ENCODE results near the gene TGFBR2.

The TGFBR2 gene

DNA sequence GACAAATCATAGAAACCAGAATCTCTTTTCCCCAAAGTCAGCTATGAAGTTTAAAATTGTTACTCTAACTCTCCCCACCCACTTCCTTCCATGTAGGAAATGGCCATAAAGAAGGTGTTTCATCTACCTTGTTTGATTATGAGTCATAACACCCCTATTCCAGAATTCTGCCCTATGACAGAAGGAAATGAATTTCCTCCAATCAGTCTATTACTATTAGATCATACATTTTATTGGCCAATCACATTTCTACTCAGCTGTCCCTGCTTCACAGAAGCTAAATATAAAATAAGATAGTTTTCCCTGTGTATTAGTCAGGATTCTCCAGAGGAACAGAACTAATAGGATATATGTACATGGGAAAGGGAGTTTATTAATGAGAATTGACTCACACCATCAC lies 102.1 kb downstream of the TGFBR2 start:
- DNase-seq (ENCODE audit: low read depth in 1 of 2, low spot score in 1 of 2): no peak

DNA sequence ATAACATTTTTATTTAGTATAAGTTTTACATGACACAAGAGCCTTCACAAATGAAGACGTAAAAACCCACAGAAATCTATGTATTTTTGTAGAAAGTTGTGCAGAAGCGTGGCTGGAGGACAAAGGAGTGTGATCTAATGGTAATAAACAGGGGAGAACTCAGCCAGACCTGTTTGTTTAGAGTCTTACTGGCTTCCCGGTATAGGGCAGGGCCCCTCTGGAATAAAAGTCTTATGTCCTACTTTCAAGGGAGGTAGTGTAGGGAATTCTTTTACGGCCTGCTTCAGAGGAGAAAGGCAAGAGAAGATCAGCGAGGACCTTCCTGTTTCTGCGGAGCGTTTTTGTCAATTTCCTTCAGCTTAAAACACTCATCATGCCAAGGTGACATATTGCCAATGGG lies 103.6 kb downstream of the TGFBR2 start:
- no peak for DNase-seq (ENCODE audit: low read depth in 1 of 2, low spot score in 1 of 2)

GRCh38 chr3:30711151-30711550 lies 104.8 kb downstream of the TGFBR2 start:
- DNase-seq (ENCODE audit: low read depth in 1 of 2, low spot score in 1 of 2): no peak

- DNase-seq (ENCODE audit: low read depth in 1 of 2, low spot score in 1 of 2): no peak
These were observed 105.5 kb downstream of the TGFBR2 start for GRCh38 chr3:30711867-30712266.

DNA sequence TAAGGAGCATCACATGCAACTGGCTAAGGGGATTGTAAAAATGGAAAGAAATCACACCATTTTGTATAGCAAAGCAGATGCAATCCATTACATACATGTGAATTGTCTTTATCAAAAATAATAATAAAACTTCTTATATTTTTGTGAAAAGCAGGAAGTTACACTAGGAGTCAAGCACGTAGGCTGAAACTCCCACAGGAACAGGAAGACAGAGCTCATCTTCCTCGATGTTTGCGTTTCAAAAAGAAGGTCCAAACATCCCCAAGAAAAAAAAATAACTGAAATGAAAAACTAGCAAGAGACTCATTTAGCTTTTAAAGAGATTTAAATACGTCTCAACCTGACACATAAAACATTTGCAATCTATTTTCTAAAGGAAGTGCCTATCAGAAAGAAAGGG lies 106.6 kb downstream of the TGFBR2 start:
- no peak for DNase-seq (ENCODE audit: low read depth in 1 of 2, low spot score in 1 of 2)

DNA sequence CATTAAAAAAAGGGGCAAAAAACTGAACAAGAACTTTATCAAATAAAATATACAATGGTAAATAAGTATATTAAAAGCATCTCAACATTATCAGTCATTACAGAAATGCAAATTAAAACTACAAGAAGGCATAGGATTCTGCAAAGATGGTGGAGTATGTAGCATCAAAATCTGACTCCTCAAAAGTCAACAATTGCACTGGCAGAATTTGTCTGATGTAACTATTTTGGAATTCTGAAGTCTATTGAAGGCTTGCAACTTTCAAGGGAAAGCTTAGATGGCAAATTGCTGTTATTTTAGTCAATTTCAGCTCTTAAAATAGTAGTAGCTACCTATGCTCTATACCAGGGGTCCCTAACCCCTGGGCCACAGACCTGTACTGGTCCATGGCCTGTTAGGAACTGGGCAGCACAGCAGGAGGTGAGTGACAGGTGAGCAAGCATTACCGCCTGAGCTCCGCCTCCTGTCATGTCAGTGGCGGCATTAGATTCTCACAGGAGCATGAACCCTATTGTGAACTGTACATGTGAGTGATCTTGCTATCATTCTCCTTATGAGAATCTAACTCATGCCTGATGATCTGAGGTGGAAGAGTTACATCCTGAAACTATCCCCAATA lies 107.6 kb downstream of the TGFBR2 start:
- DNase-seq (ENCODE audit: low read depth in 1 of 2, low spot score in 1 of 2): no peak

GRCh38 chr3:30719536-30719935 lies 113.1 kb downstream of the TGFBR2 start:
- no peak for DNase-seq (ENCODE audit: low read depth in 1 of 2, low spot score in 1 of 2)

- DNase-seq (ENCODE audit: low read depth in 1 of 2, low spot score in 1 of 2): no peak
These were observed 114.3 kb downstream of the TGFBR2 start for GRCh38 chr3:30720586-30721313.

DNA sequence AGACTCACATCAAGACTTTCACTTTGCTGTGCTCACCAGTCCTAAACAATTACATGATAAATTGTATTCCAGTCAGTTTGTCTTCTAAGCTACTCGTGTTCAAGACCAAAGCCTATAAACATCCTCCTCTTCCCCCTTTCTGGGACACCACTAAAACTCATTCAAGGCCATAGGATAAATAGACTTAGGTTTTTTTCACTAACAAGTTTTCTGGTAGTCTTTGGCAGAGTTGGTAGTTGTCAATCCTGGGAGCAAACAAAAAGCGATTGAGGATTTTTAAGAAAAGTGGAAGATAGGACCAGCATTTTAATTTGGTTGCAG lies 114.9 kb downstream of the TGFBR2 start:
- no peak for DNase-seq (ENCODE audit: low read depth in 1 of 2, low spot score in 1 of 2)

- DNase-seq (ENCODE audit: low read depth in 1 of 2, low spot score in 1 of 2): no peak
These were observed 116.8 kb downstream of the TGFBR2 start for GRCh38 chr3:30723211-30723610.

GRCh38 chr3:30724863-30725262 lies 118.5 kb downstream of the TGFBR2 start:
- DNase-seq (ENCODE audit: low read depth in 1 of 2, low spot score in 1 of 2): no peak

GRCh38 chr3:30728143-30728542 lies 121.7 kb downstream of the TGFBR2 start:
- no peak for DNase-seq (ENCODE audit: low read depth in 1 of 2, low spot score in 1 of 2)

GRCh38 chr3:30729512-30729911 lies 123.1 kb downstream of the TGFBR2 start:
- DNase-seq (ENCODE audit: low read depth in 1 of 2, low spot score in 1 of 2): no peak

DNA sequence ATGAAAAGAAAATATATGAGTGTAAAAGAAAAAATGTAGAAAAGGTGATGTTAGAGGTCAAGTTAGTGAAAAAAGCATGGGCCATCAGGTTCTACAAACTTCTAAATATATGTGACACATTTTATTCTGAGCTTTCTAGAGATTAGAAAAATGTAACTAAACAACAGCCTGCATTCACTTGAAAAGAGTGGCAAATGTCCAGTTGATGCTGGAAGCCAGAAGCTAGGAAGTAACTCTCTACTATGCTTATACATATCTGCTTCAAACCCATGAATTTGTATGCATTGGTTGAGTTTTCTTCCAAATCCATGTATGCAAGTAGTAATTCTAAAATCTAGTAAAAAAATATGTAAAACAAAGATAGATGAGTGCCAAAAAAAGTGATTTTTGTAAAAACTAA lies 123.5 kb downstream of the TGFBR2 start:
- no peak for DNase-seq (ENCODE audit: low read depth in 1 of 2, low spot score in 1 of 2)

GRCh38 chr3:30730967-30731366 lies 124.6 kb downstream of the TGFBR2 start:
- DNase-seq (ENCODE audit: low read depth in 1 of 2, low spot score in 1 of 2): no peak

DNA sequence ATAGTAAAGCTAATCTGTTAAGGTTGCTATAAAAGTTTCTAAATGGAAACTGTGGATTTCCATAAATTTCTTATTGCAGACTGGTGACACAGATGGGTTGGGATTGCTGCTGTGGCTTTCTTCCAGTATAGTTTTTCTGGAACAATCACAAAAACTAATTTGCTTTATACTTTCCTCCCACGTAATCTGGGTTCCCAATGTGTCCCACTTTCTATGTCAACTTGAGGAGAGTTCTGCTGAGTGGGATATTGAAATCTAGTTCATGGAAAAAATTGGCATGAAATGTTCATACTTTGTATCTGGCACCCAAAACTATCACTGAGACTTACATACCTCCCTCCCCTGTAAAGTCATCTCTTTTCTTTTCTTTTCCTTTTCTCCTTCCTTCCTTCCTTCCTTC lies 126.8 kb downstream of the TGFBR2 start:
- no peak for DNase-seq (ENCODE audit: low read depth in 1 of 2, low spot score in 1 of 2)

- DNase-seq (ENCODE audit: low read depth in 1 of 2, low spot score in 1 of 2): no peak
These were observed 127.3 kb downstream of the TGFBR2 start for GRCh38 chr3:30733696-30734095.

DNA sequence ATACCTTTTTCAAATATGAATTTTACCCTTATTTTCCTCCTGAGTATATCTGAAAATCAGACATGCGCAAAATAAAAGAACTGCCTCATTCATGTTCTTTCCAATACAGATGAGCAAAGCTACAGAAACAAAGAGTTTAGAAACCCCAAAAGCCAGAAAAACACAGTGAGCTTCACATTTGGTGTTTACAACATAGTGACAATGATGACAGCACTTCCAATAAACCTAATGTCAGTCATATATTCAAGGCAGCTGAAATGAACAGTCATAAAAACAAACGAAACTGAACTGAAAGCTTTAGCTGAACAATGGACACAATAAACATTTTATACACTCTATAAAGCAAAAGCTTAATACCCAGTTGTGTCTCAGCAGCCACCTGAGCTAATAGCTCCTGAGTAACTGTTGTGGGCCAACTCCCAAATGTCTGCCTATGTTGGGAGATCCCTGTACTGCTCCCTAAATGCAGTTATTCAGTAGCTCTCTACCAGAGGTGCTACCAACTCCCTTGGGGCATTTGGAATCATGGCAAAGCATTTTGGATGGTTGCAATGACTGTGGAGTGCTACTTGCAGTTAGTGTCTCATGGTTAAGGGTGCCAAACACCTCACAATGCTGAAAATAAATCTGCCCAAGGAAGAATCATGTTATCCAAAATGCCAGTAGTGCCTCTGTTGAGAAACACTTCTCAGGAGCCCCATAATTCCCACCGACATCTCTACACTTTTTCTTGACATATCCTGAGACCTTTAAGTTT lies 131.5 kb downstream of the TGFBR2 start:
- no peak for DNase-seq (ENCODE audit: low read depth in 1 of 2, low spot score in 1 of 2)

DNA sequence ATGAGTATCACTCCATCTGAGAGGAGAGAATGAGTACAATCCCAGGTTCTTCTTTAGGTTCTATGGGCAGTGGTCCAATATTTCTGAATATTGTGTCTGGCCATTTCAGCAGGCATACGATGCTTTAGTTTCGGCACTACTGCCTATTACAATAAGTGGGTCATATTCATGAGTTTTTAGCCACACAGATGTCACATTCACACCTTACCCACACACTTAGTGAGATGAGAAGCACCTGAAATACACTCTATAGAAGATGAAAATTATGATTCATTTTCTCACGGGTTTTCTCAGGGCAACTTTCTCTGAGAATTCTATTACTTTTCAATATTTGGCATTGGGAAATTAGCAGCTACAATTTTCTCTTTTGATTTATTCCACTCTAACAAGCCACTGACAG lies 132.2 kb downstream of the TGFBR2 start:
- no peak for DNase-seq (ENCODE audit: low read depth in 1 of 2, low spot score in 1 of 2)

DNA sequence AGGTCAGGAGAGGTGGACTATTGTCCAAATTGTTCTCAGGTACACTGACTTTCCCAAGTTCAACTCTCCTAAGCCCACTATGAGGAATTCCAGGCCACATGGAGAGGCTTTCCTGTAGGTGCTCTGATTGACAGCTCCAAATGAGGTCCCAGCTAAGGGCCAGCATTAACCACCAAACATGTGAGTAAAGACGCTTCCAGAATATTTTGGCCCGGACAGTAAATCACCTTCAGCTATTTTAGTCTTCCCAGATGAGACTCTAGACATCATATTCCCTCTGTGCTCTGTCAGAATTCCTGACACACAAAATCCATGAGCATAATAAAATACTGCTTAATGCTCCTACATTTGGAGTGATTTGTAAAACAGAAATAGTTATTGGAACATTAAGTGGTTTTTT lies 135.5 kb downstream of the TGFBR2 start:
- no peak for DNase-seq (ENCODE audit: low read depth in 1 of 2, low spot score in 1 of 2)

DNA sequence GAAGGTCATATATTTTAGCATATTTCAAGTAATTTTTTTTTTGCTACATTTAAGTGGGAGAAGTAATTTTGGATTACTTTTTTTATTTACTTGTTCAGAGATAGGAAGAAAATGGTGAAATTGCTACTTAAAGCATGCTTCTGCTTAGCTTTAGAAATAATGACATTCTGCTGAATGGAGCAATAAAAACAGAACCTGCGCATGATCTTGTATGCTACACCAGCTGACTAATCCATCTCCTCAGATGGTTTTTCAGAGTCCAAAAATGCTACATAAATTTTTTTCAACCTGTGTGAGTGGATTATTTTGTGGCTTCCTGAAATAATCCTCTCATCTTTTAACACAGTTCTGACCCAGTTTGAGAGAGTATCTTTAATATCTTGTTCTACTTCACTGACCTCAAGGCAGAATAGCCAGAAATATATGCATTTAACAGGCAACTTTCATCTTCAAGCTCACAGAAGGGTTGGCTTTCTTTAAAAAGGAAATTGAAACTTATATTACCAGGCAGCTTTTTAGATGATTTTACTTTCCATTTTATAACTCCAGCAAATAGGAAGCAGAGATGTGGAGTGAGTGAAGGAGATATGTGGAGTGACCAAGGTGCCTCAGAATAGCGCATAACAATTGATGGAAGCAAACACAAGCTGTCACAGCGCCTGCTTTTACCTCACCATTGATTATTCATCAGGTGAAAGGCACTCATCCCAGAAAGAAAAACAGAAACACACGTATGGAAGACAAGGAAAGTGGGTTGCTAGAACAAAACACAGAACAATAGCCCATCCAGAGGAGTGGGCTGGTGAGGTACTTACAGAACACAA lies 136.6 kb downstream of the TGFBR2 start:
- no peak for DNase-seq (ENCODE audit: low read depth in 1 of 2, low spot score in 1 of 2)
